ENCODE data around the gene MSI2.

DNA sequence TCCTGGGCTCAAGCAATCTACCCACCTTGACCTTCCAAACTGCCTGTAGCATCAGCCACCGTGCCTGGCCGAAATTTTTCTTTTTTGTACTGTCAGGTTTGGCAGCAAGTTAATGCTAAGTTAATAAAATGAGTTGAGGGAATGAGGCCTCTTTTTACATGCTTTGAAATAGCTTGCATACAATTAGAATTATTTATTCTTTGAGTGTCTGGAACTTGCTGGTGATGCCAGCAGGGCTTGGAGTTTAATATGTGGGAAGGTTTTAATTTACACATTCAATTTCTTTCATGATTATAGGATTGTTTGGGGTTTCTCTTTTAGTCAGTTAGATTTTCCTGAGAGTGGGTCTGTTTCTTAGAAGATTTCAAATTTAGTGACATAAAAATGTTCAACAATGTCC lies 31.2 kb upstream of the MSI2 start:
- TF ChIP-seq ISL1 (CRISPR knock-in tag; IDR thresholded peaks at IDR 0.05) (no peak), ZNF565 (CRISPR knock-in tag; conservative IDR thresholded peaks at IDR 0.05; ENCODE audit: low read depth) (no peak), ZFP30 (CRISPR knock-in tag; IDR thresholded peaks at IDR 0.05) (no peak), PPARA (CRISPR knock-in tag; IDR thresholded peaks at IDR 0.05; ENCODE audit: borderline replicate concordance) (no peak)
- TF ChIP-seq, protein P1, sequence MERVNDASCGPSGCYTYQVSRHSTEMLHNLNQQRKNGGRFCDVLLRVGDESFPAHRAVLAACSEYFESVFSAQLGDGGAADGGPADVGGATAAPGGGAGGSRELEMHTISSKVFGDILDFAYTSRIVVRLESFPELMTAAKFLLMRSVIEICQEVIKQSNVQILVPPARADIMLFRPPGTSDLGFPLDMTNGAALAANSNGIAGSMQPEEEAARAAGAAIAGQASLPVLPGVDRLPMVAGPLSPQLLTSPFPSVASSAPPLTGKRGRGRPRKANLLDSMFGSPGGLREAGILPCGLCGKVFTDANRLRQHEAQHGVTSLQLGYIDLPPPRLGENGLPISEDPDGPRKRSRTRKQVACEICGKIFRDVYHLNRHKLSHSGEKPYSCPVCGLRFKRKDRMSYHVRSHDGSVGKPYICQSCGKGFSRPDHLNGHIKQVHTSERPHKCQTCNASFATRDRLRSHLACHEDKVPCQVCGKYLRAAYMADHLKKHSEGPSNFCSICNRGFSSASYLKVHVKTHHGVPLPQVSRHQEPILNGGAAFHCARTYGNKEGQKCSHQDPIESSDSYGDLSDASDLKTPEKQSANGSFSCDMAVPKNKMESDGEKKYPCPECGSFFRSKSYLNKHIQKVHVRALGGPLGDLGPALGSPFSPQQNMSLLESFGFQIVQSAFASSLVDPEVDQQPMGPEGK (CRISPR knock-in tag; IDR thresholded peaks at IDR 0.05; ENCODE audit: borderline replicate concordance), result no peak
